NCI-H2196 treated with DMSO at 0.1 percent for 48 hours (cell line): Measurements from ENCODE around the gene TRAPPC8.
A peak's percentile ranks its signal among the peaks of the same experiment; 100 is the strongest.
"Not testable (repeated sequence)": the region's sequence is repeated elsewhere in the genome, so short reads cannot be mapped to it uniquely, and the experiment has no call there.

Experiments
- DNase-seq: peaks from one replicate; lab custom pipeline; 2025; ENCODE audit not compliant: unreplicated experiment; lab: John Stamatoyannopoulos, UW

TRAPPC8 gene

GRCh38 chr18:31877900-31878299 is 65.0 kb downstream of the TRAPPC8 start:
- DNase-seq = no peak

GRCh38 chr18:31876707-31877106 is 66.2 kb downstream of the TRAPPC8 start:
- no peak for DNase-seq

GRCh38 chr18:31875301-31875700 is 67.6 kb downstream of the TRAPPC8 start:
- DNase-seq = no peak

GRCh38 chr18:31863103-31863502 is 79.8 kb downstream of the TRAPPC8 start:
- no peak for DNase-seq

- DNase-seq = no peak
Measured at GRCh38 chr18:31860488-31860887, 82.4 kb downstream of the TRAPPC8 start.

GRCh38 chr18:31857526-31858106 is 85.3 kb downstream of the TRAPPC8 start:
- no peak for DNase-seq

GRCh38 chr18:31850844-31851243 is 92.1 kb downstream of the TRAPPC8 start:
- DNase-seq = no peak

GRCh38 chr18:31840499-31840898 is 102.4 kb downstream of the TRAPPC8 start:
- no peak for DNase-seq

GRCh38 chr18:31837879-31838278 is 105.0 kb downstream of the TRAPPC8 start:
- DNase-seq = no peak

- no peak for DNase-seq
Measured at GRCh38 chr18:31835528-31836133, 107.3 kb downstream of the TRAPPC8 start.

- no peak for DNase-seq
Measured at GRCh38 chr18:31831903-31832302, 111.0 kb downstream of the TRAPPC8 start.

- DNase-seq = no peak
Measured at GRCh38 chr18:31830686-31831085, 112.2 kb downstream of the TRAPPC8 start.

- DNase-seq = no peak
Measured at GRCh38 chr18:31828613-31829012, 114.3 kb downstream of the TRAPPC8 start.

- DNase-seq = not testable (repeated sequence)
Measured at GRCh38 chr18:31826673-31827325, 116.1 kb downstream of the TRAPPC8 start.

- no peak for DNase-seq
Measured at GRCh38 chr18:31825772-31826171, 117.2 kb downstream of the TRAPPC8 start.

GRCh38 chr18:31821545-31822171 is 121.3 kb downstream of the TRAPPC8 start:
- DNase-seq = no peak

GRCh38 chr18:31819925-31820229 is 123.1 kb downstream of the TRAPPC8 start:
- no peak for DNase-seq

GRCh38 chr18:31819106-31819924 is 123.6 kb downstream of the TRAPPC8 start:
- peak; percentile 16 for DNase-seq

- no peak for DNase-seq
Measured at GRCh38 chr18:31814132-31814531, 128.8 kb downstream of the TRAPPC8 start.

GRCh38 chr18:31810336-31811130 is 132.4 kb downstream of the TRAPPC8 start:
- not testable (repeated sequence) for DNase-seq

GRCh38 chr18:31809049-31809448 is 133.9 kb downstream of the TRAPPC8 start:
- DNase-seq = not testable (repeated sequence)
